Keratinocyte (primary cell): ENCODE results near the gene FNDC8. TPM values are rescaled to one million over a fixed set of nuclear protein-coding genes. Genes with fewer than 3 reads are reported as not detected.

ENCODE experiments used
- DNase-seq: peaks from one replicate; pipeline ENCODE4 v3.0.0-alpha.2; 2011; ENCODE audit warnings: low read depth, missing footprints, low spot score
- FAIRE-seq: peaks from 2 replicates; lab custom pipeline; 2011; peaks lifted over from hg19 to GRCh38; lab: Jason Lieb, UNC
- H2AFZ ChIP-seq: 2 replicates; pipeline ENCODE4 v1.6.0; 2012; ENCODE audit warnings: low read length, control low read depth, inconsistent platforms; ENCODE audit not compliant: control insufficient read depth
- H3K27ac ChIP-seq: 2 replicates; pipeline ENCODE4 v1.5.1; 2011; ENCODE audit warnings: low read length; ENCODE audit not compliant: control insufficient read depth, insufficient read depth
- H3K27me3 ChIP-seq: 3 replicates; pipeline ENCODE4 v1.6.0; 2011; ENCODE audit warnings: low read length; ENCODE audit not compliant: control insufficient read depth, insufficient read depth; ENCODE audit errors: extremely low read depth
- H3K36me3 ChIP-seq, 2 experiments: 2 replicates in 1 of 2; 3 replicates in 1 of 2; pipeline ENCODE4 v1.5.1; 2011; ENCODE audit warnings: low read length in 2 of 2, mild to moderate bottlenecking in 1 of 2; ENCODE audit not compliant: control insufficient read depth in 2 of 2, insufficient read depth in 2 of 2; ENCODE audit errors: extremely low read depth in 1 of 2
- H3K4me1 ChIP-seq: 3 replicates; pipeline ENCODE4 v1.5.1; 2011; ENCODE audit warnings: low read length; ENCODE audit not compliant: control insufficient read depth, insufficient read depth; ENCODE audit errors: extremely low read depth
- H3K4me2 ChIP-seq: 3 replicates; pipeline ENCODE4 v1.6.0; 2011; ENCODE audit warnings: low read depth, low read length; ENCODE audit not compliant: control insufficient read depth, insufficient read depth; ENCODE audit errors: extremely low read depth
- H3K4me3 ChIP-seq, 3 experiments: fragments of 200-600 bp in 1 of 3; sonication (generic) in 1 of 3; 2 replicates in 2 of 3; 3 replicates in 1 of 3; pipeline ENCODE4 v1.5.1; 2011 to 2016; ENCODE audit warnings: low read length in 3 of 3, mild to moderate bottlenecking in 3 of 3, control low read depth in 2 of 3, inconsistent platforms in 1 of 3, low read depth in 1 of 3, mixed read lengths in 1 of 3, mixed run types in 1 of 3, moderate library complexity in 1 of 3; ENCODE audit not compliant: control insufficient read depth in 2 of 3, insufficient read depth in 2 of 3; ENCODE audit errors: extremely low read depth in 1 of 3
- H3K79me2 ChIP-seq: 2 replicates; pipeline ENCODE4 v1.6.0; 2012; ENCODE audit warnings: low read length; ENCODE audit not compliant: control insufficient read depth, insufficient read depth
- H3K9ac ChIP-seq: 3 replicates; pipeline ENCODE4 v1.6.0; 2011; ENCODE audit warnings: low read length; ENCODE audit not compliant: control insufficient read depth, insufficient read depth; ENCODE audit errors: extremely low read depth
- H3K9me1 ChIP-seq: 3 replicates; pipeline ENCODE4 v1.6.0; 2011; ENCODE audit warnings: low read length; ENCODE audit not compliant: control insufficient read depth, insufficient read depth; ENCODE audit errors: extremely low read depth
- H3K9me3 ChIP-seq: 2 replicates; pipeline ENCODE4 v1.5.1; 2012; ENCODE audit warnings: low read depth, low read length; ENCODE audit not compliant: control insufficient read depth
- H4K20me1 ChIP-seq: 3 replicates; pipeline ENCODE4 v1.6.0; 2011; ENCODE audit warnings: low read length; ENCODE audit not compliant: control insufficient read depth, insufficient read depth; ENCODE audit errors: extremely low read depth
- EZH2 ChIP-seq: IDR thresholded peaks from one replicate; pipeline ENCODE4 v1.6.1; 2012; ENCODE audit warnings: inconsistent platforms, mild to moderate bottlenecking, low read length, moderate library complexity
- dilution Hi-C: fragments of 300-500 bp; cut with MboI; formaldehyde crosslinking; loops from one replicate; pipeline ENCODE4 v1.7.0; 2020; ENCODE audit warnings: low sequenced_read_pairs; ENCODE audit not compliant: extremely low pct_ligation_motif_present
- polyA plus RNA-seq, 5 experiments: library from polyadenylated mRNA; depleted of rRNA in 3 of 5; stranded (reverse) in 3 of 5; stranded (forward) in 1 of 5; unstranded in 1 of 5; fragments of >200 nt; gene quantifications; 1 replicate in 1 of 5; 2 replicates in 3 of 5; 3 replicates in 1 of 5; pipeline versions ENCODE4 v1.2.1 to v1.2.3, GENCODE V29; 2011 to 2012; ENCODE audit warnings: missing spikeins in 2 of 5, low read depth in 1 of 5, low replicate concordance in 1 of 5
- TF ChIP-seq, protein P1 (sequence below), 3 experiments: IDR thresholded peaks in 1 of 3; conservative IDR thresholded peaks in 1 of 3; optimal IDR thresholded peaks in 1 of 3; 2 replicates in 2 of 3; 3 replicates in 1 of 3; pipeline versions ENCODE3 to v1.5.1; 2011; ENCODE audit warnings: low read length in 3 of 3, mild to moderate bottlenecking in 3 of 3, moderate library complexity in 2 of 3, control low read depth in 1 of 3, inconsistent platforms in 1 of 3; ENCODE audit not compliant: insufficient read depth in 2 of 3; ENCODE audit errors: extremely low read depth in 1 of 3

FNDC8 gene
- polyA plus RNA-seq, 1 donor (not counting 4 experiments of a cell fraction or from before 2014, with no cell fraction given) = not detected

DNA sequence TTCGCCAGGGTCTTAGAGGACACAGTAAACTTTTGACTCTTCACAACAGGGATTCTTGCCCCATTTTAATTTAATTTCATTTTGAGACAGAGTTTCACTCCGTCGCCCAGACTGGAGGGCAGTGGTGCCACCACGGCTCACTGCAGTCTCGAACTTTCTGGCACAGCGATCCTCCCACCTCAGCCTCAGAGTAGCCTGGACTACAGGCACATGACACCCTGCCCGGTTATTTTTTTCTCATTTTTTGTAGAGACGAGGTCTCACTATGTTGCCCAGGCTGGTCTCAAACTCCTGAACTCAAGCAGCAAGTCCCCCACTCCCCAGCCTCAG lies 21.0 kb downstream of the FNDC8 start:
- Histone ChIP-seq H4K20me1 (no peaks in the 10 kb centered on the region), H2AFZ (no peak overlapping the region), H3K4me2 (peak overlapping the region; percentile 8), H3K9ac (no peak overlapping the region), H3K9me3 (no peaks in the 10 kb centered on the region), H3K79me2 (peaks cover 26% of the 10 kb centered on the region), H3K27ac (no peak overlapping the region), H3K9me1 (peaks cover 2% of the 10 kb centered on the region), H3K4me3 (peak overlapping the region in 2 of 3 experiments; percentile 84 to 100), H3K27me3 (no peaks in the 10 kb centered on the region), H3K36me3 (peaks cover 16 to 19% of the 10 kb centered on the region in 2 experiments), H3K4me1 (peaks cover 4% of the 10 kb centered on the region)
- dilution Hi-C loops = no loop called here
- DNase-seq = no peak
- TF ChIP-seq, protein P1, sequence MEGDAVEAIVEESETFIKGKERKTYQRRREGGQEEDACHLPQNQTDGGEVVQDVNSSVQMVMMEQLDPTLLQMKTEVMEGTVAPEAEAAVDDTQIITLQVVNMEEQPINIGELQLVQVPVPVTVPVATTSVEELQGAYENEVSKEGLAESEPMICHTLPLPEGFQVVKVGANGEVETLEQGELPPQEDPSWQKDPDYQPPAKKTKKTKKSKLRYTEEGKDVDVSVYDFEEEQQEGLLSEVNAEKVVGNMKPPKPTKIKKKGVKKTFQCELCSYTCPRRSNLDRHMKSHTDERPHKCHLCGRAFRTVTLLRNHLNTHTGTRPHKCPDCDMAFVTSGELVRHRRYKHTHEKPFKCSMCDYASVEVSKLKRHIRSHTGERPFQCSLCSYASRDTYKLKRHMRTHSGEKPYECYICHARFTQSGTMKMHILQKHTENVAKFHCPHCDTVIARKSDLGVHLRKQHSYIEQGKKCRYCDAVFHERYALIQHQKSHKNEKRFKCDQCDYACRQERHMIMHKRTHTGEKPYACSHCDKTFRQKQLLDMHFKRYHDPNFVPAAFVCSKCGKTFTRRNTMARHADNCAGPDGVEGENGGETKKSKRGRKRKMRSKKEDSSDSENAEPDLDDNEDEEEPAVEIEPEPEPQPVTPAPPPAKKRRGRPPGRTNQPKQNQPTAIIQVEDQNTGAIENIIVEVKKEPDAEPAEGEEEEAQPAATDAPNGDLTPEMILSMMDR (optimal IDR thresholded peaks at IDR 0.05 in 1 of 3, IDR thresholded peaks at IDR 0.05 in 1 of 3, conservative IDR thresholded peaks at IDR 0.05 in 1 of 3; ENCODE audit: extremely low read depth in 1 of 3, insufficient read depth in 2 of 3, low read length in 3 of 3) = no peak
- no peak for TF ChIP-seq EZH2
- no peak for FAIRE-seq

DNA sequence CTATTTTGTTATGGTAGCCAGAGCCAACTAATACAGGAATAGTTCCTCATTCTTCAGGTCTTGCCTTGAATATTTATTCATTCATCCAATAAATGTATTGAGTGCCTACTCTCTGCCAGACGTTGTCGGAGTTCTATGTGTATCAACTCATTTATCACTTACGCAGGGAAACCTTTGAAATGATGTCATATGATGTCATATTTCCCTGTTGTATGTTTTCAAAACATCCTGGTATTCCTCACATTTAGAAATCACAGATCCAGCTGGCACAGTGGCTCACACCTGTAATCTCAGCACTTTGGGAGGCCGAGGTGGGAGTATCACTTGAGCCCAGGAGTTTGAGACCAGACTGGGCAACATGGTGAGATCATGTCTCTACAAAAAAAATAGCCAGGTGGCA lies 23.4 kb downstream of the FNDC8 start:
- no peak for DNase-seq

More for the DNA sequence above, 23.4 kb downstream of the FNDC8 start:
- H4K20me1 ChIP-seq = no peaks in the 10 kb centered on the region
- no peaks in the 10 kb centered on the region for H3K9me1 ChIP-seq
- H3K4me3 ChIP-seq = no peak overlapping the region
- H3K4me2 ChIP-seq = no peak overlapping the region
- TF ChIP-seq, protein P1 (optimal IDR thresholded peaks at IDR 0.05 in 1 of 3, IDR thresholded peaks at IDR 0.05 in 1 of 3, conservative IDR thresholded peaks at IDR 0.05 in 1 of 3; ENCODE audit: extremely low read depth in 1 of 3, insufficient read depth in 2 of 3, low read length in 3 of 3) = no peak
- no peak for TF ChIP-seq EZH2
- no peaks in the 10 kb centered on the region for H3K9me3 ChIP-seq
- peaks cover 4% of the 10 kb centered on the region for H3K4me1 ChIP-seq
- no peak overlapping the region for H3K9ac ChIP-seq
- dilution Hi-C loops = no loop called here
- H3K36me3 ChIP-seq = peaks cover 1% of the 10 kb centered on the region in 2 experiments
- peaks cover 5% of the 10 kb centered on the region for H3K27me3 ChIP-seq
- no peak for FAIRE-seq
- no peak overlapping the region for H2AFZ ChIP-seq
- no peak overlapping the region for H3K27ac ChIP-seq
- peaks cover 20% of the 10 kb centered on the region for H3K79me2 ChIP-seq
